Activated CD8-positive, alpha-beta memory T cell treated with anti-CD3 and anti-CD28 coated beads for 1 hour (primary cell): ENCODE results near the gene TSC1.
A peak's percentile ranks its signal among the peaks of the same experiment; 100 is the strongest.
"Not testable (repeated sequence)": the region's sequence is repeated elsewhere in the genome, so short reads cannot be mapped to it uniquely, and the experiment has no call there.

Experiments used
- DNase-seq, 2 donors: peaks; one replicate each; pipeline ENCODE4 v3.0.0-alpha.2; 2020; ENCODE audit warnings: low read depth in 1 of 2; ENCODE audit errors: extremely low read depth in 1 of 2

TSC1 gene

DNA sequence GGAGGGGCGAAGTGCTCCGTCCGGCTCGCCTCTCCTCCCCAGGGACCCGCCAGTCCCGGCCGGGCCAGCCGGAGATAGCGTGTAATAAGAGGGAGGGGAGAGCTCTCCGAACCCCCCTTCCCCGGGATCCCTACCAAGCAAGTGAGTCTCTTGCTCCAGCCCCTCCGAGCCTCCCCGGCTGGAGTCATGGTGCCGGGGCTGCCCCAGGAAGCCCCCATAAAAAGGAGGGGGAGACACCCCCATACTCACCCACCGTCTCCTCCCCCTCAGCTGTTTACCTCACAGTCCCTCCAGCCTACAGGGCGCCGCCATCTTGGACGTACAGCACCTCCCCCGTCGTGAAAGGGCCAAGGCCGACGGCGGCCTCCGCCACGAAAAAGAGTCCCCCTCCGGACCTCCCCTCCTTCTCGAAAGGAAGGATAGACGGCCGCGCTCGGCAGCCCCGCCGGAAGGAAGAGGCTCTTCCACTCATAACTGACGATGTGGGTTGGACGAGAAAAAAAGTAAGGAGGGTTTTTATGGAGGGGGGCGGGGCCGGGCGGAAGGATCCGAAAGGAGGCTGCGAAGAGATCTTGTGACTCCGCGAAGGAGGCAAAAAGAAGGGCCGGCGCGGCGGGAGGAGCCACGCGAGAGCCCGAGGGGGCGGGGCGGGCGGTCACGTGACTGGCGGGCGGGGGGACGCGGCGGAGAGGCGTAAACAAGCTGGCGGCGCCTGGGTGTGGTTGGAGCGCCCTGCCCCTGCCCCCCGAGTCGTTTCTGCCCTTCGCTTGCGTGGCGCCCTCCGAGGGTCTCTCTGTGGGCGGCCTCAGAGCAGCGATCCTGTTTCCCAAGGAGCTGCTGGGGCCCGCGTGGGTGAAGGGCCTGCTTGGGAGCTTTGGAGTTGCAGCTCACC is at the start of gene TSC1:
TSS of gene TSC1 (minus strand) at position 323 of the 892 bp plus-strand sequence. CDS start 15,744 bp downstream, outside the sequence.
- DNase-seq: peak; percentile 94 to 99

DNA sequence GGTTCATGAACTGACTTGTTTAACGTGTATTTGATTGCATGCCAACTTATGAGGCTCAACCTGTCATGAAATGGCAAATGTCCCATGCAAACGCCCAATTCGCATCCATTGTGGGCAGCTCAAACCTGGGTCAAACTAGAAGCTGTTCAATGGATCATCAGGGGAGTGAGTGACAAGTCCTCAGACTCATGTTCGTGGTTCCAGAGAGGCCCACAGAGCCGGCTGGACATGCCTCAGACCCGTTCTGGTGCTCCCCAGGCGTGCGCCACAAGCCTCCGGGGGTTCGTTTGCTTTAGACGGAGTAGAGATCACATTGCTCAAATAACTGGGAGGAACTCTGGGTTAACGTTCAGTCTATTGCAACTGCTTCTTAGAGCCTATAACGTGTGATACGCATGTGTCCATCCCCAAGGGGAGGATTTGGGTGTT is 49.1 kb upstream of the TSC1 start:
- DNase-seq: no peak

DNA sequence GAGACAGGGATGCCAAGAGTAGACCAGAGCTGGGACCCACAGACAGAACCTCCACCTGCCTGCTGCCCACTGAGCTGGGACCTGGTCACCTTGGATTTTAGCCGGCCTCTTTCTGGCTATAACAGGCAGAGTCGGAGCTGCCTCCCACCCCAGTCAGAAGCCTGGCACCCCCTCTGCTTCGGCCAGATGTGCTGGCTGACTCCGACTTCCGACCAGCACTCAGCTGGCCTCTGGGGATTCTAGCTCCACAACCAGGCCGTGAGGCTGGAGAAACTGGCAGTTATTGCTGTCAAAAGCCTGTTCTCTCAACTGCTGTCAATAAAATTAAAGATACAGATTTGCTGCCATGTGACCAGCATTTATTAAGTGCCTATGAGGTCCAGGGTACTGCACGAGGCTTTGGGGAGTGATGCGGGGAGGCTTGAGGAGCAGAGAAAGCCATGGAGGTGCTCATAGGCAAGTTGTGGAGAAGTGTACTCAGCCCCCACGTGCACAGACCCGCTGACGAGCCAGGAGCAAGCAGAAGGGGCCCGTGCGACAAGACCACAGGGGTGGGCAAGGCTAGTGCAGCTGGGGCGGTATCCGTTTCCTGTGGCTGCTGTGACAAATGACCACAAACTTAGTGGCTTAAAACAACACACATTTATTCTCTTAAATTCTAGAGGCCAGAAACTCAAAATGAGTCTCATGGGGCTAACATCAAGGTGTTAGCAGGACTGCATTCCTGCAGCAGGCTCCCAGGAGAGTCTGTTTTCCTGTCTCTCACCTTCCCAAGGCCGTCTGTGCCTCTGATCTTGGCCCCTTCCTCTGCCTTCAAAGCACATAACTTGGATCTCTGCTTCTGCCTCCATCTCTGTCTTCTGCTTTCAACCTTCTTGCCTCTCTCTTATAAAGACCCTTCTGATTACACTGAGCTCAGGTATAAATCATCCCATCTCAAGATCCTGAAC is 47.2 kb upstream of the TSC1 start:
- no peak for DNase-seq

DNA sequence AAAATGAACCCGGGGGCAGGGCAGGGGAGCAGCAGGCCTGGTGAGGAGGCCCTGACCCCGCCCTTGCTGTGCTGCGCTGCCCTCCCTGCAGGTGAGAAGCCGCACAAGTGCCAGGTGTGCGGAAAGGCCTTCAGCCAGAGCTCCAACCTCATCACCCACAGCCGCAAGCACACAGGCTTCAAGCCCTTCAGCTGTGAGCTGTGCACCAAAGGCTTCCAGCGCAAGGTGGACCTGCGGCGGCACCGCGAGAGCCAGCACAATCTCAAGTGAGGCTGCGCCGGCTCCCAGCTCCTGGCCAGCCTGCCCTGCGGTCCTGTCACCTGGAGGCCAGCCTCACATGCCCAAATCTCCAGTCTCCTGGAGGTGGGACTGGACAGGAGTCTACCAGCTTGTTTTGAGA is 46.4 kb upstream of the TSC1 start:
- no peak for DNase-seq

DNA sequence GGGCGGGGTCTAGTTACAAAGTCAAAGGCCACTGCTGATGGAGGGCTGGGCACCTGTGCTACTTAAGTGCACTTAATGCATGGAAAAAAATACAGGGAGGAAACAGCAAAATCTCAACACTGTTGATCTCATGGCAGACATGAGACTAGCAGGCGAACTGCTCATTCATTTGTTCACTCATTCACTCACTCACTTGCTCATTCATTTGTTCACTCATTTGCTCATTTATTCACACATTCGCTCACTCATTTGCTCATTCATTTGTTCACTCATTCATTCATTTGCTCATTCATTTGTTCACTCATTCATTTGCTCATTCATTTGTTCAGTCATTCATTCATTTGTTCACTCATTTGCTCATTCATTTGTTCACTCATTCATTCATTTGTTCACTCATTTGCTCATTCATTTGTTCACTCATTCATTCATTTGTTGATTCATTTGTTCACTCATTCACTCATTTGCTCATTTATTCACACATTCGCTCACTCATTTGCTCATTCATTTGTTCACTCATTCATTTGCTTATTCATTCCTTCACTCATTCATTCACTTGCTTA is 45.7 kb upstream of the TSC1 start:
- DNase-seq: not testable (repeated sequence)

DNA sequence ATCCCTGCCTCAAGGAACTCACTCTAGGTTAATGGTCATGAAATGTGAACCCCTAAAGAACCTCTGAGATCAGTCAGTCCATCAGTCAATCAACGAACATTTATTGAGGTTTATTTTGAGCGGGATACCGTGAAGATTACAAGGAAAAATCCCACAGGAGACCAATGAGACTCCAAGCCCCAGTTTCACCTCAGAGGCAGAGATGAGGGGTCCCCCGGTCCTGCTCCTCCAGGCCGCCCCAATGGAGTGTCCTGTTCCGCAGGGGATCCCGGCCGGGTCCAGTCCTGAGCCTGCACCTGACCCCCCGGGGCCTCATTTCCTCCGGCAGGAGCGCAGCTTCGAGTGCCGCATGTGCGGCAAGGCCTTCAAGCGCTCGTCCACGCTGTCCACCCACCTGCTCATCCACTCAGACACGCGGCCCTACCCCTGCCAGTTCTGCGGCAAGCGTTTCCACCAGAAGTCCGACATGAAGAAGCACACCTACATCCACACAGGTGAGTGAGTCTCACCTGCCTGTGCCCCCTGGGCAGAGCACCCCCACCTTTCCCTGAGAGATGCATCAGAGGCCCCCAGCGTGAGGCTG is 45.1 kb upstream of the TSC1 start:
- no peak for DNase-seq

DNA sequence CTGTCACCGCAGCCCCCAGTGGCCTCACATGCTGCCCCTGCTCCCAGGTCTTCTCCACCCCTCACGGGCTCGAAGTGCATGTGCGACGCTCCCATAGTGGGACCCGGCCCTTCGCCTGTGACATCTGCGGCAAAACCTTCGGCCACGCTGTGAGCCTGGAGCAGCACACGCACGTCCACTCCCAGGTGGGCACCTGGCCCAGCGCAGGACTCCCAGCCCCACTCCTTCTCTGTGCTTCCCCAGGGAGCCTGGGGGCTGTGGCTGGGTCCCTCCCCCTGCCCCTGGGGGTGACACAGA is 44.5 kb upstream of the TSC1 start:
- DNase-seq: no peak

DNA sequence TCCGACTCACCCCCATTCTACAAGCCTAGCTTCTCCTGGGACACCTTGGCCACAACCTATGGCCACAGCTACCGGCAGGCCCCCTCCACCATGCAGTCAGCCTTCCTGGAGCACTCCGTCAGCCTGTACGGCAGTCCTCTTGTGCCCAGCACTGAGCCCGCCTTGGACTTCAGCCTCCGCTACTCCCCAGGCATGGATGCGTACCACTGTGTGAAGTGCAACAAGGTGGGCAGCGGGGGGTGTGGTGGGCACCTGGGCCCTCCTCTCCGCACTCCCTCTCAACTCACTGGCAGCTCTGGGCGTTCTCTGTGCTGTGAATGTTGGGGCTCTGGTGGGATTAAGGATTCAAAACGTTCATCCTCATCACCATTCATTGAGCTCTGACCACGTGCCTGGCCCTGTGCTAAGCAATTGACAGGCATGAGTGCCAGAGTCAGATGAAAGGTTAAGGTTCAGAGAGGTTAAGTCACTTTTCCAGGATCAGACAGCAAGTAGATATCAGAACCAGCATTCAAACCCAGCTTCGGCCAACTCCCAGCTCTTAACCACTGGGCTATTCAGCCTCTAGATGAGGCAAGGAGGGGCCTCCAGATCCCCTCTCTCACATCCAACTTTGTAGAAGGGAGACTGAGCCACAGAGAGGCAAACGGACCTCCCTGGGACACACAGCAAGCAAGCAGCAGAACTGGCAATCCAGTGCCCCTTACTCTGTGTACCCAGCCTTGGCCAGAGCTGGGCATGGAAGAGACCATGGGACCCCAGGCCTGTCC is 44.0 kb upstream of the TSC1 start:
- no peak for DNase-seq

DNA sequence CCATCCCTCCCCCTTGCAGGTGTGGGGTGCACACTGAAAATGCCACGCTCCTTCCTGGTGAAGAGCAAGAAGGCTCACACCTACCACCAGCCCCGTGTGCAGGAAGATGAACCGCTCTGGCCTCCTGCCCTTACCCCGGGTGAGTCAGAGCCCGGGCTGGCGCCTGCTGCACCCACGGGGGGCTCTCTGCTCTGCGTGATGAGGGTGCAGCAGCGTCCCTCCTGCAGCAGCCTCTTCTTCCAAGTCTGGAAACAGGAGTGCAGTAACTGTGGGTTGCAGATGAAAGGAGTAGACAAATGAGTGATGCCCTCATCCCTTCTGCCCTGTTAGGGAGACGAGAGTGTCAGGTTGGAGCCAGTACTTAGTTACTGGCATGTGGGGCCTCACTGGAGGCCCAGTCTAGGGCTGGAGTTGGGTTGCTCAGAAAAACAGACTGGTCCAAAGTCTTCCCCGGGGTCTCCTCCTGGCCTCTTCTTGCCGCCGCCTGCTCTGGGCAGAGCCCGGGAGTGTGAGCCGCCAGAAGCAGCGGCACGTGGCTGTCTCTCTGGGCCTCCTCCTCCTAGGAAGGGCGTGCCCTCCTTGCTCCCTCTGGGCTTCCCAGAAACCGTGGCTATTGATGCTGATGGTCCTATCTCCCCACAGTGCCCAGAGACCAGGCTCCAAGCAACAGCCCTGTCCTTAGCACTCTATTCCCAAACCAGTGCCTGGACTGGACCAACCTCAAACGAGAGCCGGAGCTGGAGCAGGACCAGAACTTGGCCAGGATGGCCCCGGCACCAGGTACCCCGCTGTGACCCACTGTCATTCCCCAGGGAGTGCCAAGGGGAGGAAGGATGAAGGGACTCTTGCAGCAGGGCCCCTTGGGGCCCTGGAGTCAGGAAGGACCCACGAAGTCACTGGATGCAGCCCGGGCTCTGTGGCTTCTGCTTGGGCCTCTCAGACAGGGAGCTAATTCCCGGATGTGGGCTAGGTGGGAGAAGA is 42.5 kb upstream of the TSC1 start:
- DNase-seq: no peak

DNA sequence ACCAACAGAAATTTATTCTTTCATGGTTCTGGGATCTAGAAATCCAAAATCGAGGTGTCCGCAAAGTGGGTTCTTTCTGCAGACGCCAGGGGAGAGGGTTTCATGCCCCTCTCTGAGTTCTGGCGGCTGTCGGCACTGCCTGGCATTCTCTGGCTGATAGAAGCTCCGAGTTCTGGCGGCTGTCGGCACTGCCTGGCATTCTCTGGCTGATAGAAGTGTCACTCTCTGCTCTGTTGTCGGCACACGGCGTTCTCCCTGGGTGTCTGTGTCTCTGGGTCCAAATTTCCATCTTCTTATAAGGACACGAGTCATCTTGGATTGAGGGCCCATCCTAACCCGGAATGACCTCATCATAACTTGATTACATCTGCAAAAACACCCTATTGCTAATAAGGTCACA is 41.7 kb upstream of the TSC1 start:
- no peak for DNase-seq

DNA sequence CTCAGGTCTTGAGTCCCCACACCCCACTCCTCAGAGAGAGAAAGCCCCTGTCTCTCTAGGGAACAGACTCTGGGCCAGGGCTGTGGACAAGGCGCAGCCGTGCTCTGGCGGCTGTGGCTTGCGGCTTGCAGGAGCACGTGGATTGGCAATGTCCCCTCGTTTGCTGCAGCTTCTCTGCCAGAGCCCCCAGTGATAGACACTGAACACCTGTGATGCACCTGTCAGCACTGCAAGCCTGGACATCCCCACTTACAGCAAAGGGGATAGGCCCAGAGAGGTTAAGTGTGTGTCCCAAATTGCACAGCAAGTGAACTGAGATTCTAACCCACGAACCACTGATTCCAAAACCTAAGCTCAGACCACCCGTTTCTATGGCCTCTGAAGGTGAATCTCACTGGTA is 41.1 kb upstream of the TSC1 start:
- DNase-seq: no peak

DNA sequence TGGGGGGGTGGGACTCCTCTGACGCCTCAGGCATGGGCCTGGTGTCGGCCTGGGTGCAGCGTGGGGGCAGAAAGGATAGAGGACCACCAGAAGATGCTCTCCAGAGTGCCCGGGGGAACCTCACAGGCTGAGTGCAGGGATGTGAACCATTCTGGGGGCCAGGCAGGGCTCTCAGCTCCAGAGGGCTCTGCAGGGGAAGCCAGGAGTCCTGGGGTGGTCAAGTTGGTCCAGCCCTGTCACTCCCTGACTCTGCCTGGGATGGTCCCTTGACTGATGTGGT is 40.6 kb upstream of the TSC1 start:
- DNase-seq: no peak

DNA sequence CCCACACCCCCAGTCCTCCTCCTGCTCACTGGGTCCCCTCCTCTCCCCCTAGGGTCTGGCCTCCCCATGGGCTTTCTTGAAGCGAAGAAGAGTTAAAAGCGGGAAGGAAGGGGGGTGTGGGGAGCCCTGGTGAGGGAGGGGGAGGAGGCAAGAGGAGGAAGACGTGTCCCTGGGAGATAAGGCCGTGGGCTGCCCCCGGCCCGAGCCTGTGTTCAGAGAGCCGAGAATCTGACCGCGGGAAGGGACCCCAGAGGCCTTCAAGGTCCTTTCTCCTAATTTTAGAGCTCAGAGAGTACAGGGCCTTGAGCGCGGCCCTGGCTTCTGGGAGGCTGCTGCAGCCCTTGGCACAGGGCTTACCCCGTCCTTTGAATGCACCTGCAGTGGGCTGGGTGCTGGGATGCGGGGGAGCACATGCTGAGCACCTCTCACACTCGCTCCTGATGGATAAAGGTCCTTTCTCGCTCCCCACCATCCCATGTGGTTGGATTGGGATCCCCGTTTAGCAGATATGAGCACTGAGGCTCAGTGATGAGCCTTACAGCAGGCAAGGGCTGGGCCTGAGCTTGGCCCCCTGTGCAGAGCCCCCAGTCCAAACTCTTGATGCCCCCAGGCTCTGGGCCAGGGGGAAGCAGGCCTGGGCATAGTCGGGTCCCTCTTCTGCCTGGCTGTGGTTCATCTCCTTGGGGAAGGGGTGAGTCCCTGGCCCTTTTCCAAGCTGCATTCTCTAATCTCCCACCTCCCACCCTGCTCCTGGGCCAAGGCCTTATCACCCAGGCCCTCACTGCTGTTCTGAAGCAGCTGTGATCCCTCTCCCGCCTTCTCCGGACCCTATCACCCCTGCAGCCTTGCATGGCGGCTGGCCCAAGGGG is 40.0 kb upstream of the TSC1 start:
- DNase-seq: no peak

DNA sequence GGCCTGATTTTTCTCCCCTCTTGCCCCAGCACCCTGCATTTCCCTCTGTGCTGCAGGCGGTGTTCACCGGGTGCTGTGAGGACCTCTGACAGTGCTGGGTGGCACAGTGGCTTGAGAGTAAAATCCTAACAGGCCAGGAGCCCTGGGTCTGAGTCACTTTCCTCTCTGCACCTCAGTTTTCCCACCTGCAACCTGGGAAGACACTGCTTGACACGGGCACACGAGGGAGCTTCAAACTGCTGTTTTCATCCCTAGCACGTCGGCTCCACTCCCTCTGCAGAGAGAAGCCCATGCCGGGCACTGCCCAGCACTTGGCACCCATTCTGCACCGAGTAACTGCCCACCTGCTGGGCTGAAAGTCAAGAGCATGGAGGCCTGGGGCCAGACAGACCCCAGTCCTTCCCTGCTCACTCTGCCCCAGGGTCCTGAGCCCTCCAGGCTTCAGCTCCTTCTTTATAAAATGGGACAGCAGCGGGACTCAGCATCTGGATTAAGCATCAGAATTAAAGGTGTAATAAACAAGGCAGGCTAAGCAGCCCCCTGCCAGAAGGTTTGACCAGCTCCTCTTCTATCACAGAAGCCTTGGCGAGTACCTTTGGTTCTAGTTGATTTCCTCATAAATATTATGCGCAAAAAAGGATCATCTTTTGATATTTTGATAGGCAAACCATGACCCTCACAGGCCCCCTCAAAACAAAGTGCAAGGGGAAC is 39.2 kb upstream of the TSC1 start:
- no peak for DNase-seq

DNA sequence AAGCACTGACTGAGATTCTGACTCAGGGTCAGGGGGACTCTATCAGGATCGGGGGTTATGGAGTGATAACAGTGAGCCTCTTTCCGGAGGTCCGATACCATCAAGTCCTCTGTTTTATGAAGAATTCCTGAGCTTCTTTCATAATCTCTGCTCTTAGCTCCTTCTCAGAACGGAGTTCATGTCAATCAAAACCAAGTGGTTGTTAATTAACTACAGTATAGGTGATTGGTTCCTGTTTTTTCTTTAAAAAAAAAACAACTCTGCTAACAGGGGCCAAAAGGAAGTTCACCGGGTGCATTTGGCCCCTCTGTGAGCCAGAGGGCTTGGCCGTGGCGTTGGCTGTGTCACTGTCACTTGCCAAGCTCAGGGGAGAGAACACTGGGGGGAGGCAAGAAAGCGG is 38.0 kb upstream of the TSC1 start:
- DNase-seq: no peak

DNA sequence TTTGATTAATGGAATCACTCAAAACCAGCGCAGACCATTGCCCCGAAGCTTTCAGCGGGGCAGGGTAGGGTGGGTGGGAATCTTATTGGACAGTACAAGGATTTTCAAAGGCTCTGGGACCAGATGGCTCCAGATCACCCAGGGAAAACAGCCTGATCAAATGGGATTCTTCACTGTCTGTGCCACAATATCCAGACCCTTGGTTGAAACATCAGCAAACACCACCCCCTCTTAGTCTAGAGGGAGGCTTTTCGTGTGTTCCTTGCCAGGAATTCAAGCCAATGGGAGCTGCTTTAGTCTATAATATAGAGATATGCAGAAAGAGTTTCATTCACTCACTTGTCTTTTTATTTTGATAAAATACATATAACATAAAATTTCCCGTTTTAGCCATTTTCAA is 35.7 kb upstream of the TSC1 start:
- DNase-seq: no peak

DNA sequence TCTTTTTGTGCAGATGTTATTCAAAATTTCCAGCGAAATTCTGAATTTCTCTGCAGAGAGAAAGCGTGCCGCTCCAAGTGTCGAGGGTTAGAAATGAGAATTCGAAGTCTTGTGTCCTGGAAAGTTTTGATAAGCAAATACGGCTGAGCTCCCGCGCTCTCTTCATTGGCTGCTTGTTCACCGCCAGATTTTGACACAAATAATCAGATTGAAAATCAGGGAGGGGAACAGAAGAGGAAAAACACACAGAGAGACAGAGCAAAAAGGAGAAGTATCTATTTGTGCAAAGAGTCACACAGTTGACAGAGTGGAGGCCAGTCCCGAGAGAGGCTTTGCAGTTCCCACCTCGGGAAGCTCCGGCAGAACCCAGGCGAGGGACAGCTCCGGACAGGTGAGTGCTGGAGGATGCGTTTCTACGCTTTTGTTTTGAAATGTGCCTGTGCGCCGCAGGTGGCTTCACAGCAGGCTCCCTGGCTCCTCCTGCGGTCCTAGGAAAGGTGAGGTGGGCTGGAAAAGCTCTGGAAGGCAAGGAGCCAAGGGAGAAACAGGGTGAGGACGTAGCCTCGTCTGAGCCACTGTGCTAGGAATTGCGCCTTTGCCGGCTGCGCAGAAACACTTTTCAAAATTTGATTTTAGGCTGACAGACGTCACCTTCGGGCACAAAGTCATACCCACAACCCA is 34.2 kb upstream of the TSC1 start, which contains the start of gene GFI1B:
TSS of gene GFI1B (plus strand) at position 244 of the 681 bp plus-strand sequence. CDS start 7,985 bp downstream, outside the sequence.
- DNase-seq: no peak
